HCT116 (cell line): ENCODE data around the gene ACAP2.

Experiments
- ATF3 ChIP-seq: IDR thresholded peaks from 2 replicates; pipeline ENCODE4 v1.6.1; 2012
- CTCF ChIP-seq, 3 experiments: fragments of 200-600 bp in 1 of 3; sonication (generic) in 1 of 3; IDR thresholded peaks in 2 of 3; conservative IDR thresholded peaks in 1 of 3; 2 replicates each; pipeline ENCODE4 v1.5.1; 2012 to 2017; ENCODE audit warnings: low read depth in 2 of 3, low read length in 2 of 3, antibody characterized with exemption in 1 of 3, borderline replicate concordance in 1 of 3, control low read depth in 1 of 3, mild to moderate bottlenecking in 1 of 3, mixed read lengths in 1 of 3, mixed run types in 1 of 3, moderate library complexity in 1 of 3; ENCODE audit not compliant: insufficient read depth in 1 of 3
- EZH2 ChIP-seq: fragments of 200-600 bp; sonication (generic); IDR thresholded peaks from 2 replicates; pipeline ENCODE4 v1.6.1; 2017; ENCODE audit warnings: antibody characterized with exemption, mixed run types
- EZH2phosphoT487 ChIP-seq: fragments of 200-600 bp; IDR thresholded peaks from 2 replicates; pipeline ENCODE4 v1.6.1; 2018; ENCODE audit warnings: antibody characterized with exemption, borderline replicate concordance
- POLR2A ChIP-seq: IDR thresholded peaks from 2 replicates; pipeline ENCODE4 v1.7.0; 2011; ENCODE audit warnings: borderline replicate concordance; ENCODE audit not compliant: insufficient read depth, insufficient read length; ENCODE audit errors: extremely low read depth
- POLR2AphosphoS5 ChIP-seq: IDR thresholded peaks from 2 replicates; pipeline ENCODE4 v1.6.1; 2011; ENCODE audit warnings: mild to moderate bottlenecking, low read depth, low read length, moderate library complexity
- REST ChIP-seq: IDR thresholded peaks from 2 replicates; pipeline ENCODE4 v1.6.1; 2012; ENCODE audit warnings: low read depth
- ZFX ChIP-seq: fragments of 450-650 bp; IDR thresholded peaks from 2 replicates; pipeline ENCODE4 v1.6.1; 2017
- ZNF274 ChIP-seq: fragments of 200-500 bp; sonication (Bioruptor generic); IDR thresholded peaks from 2 replicates; pipeline ENCODE4 v1.6.1; 2014; ENCODE audit warnings: mild to moderate bottlenecking, low read depth, low read length, inconsistent platforms
- TF ChIP-seq, protein P1 (sequence below): IDR thresholded peaks from 2 replicates; pipeline ENCODE4 v1.6.1; 2011; ENCODE audit warnings: mild to moderate bottlenecking, low read length, moderate library complexity; ENCODE audit not compliant: insufficient replicate concordance; ENCODE audit errors: extremely low read depth
- TF ChIP-seq, protein P2 (sequence below): IDR thresholded peaks from 2 replicates; pipeline ENCODE4 v1.6.1; 2012

- TF ChIP-seq EZH2phosphoT487 (no peak), EZH2 (no peak), ATF3 (no peak), CTCF (IDR thresholded peaks at IDR 0.05 in 2 of 3, conservative IDR thresholded peaks at IDR 0.05 in 1 of 3; ENCODE audit: borderline replicate concordance in 1 of 3, insufficient read depth in 1 of 3, low read depth in 2 of 3, low read length in 2 of 3) (no peak), ZFX (no peak), POLR2A (no peak), REST (no peak), ZNF274 (no peak), POLR2AphosphoS5 (no peak)
- TF ChIP-seq, protein P1, sequence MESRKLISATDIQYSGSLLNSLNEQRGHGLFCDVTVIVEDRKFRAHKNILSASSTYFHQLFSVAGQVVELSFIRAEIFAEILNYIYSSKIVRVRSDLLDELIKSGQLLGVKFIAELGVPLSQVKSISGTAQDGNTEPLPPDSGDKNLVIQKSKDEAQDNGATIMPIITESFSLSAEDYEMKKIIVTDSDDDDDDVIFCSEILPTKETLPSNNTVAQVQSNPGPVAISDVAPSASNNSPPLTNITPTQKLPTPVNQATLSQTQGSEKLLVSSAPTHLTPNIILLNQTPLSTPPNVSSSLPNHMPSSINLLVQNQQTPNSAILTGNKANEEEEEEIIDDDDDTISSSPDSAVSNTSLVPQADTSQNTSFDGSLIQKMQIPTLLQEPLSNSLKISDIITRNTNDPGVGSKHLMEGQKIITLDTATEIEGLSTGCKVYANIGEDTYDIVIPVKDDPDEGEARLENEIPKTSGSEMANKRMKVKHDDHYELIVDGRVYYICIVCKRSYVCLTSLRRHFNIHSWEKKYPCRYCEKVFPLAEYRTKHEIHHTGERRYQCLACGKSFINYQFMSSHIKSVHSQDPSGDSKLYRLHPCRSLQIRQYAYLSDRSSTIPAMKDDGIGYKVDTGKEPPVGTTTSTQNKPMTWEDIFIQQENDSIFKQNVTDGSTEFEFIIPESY: no peak
- TF ChIP-seq, protein P2, sequence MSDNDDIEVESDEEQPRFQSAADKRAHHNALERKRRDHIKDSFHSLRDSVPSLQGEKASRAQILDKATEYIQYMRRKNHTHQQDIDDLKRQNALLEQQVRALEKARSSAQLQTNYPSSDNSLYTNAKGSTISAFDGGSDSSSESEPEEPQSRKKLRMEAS: no peak
These were observed 17.4 kb upstream of the ACAP2 start for GRCh38 chr3:195460091-195460713.
